HepG2 (cell line): ENCODE data around the gene PIGO. TPM values are rescaled to one million over a fixed set of nuclear protein-coding genes. Genes with fewer than 3 reads are reported as not detected.

Experiments
- ATF2 ChIP-seq: sonication (generic); formaldehyde crosslinking; IDR thresholded peaks from 2 replicates; pipeline ENCODE4 v1.4.0; 2020; ENCODE audit warnings: missing genetic modification reagents
- ATF7 ChIP-seq, 2 experiments: fragments of 450-650 bp in 1 of 2; sonication (generic) in 1 of 2; formaldehyde crosslinking in 1 of 2; IDR thresholded peaks; 2 replicates each; pipeline versions ENCODE4 v1.4.0 to v1.6.1; 2016 to 2020; ENCODE audit warnings: antibody characterized with exemption in 1 of 2, mild to moderate bottlenecking in 1 of 2, missing genetic modification reagents in 1 of 2
- BCL6 ChIP-seq: IDR thresholded peaks from 2 replicates; pipeline ENCODE4 v1.6.1; 2016; ENCODE audit warnings: missing genetic modification reagents, missing compliant biosample characterization
- HCFC1 ChIP-seq: fragments of 150-350 bp; IDR thresholded peaks from 2 replicates; pipeline ENCODE4 v1.6.1; 2014; ENCODE audit warnings: low read depth, low read length
- HMG20B ChIP-seq: conservative IDR thresholded peaks from 2 replicates; pipeline ENCODE4 v1.6.1; 2016; ENCODE audit warnings: missing genetic modification reagents, missing compliant biosample characterization
- HNF4G ChIP-seq, 2 experiments: sonication (generic) in 1 of 2; formaldehyde crosslinking in 1 of 2; IDR thresholded peaks; 2 replicates each; pipeline versions ENCODE4 v1.4.0 to v1.6.1; 2011 to 2020; ENCODE audit warnings: borderline replicate concordance in 2 of 2, low read depth in 2 of 2, mild to moderate bottlenecking in 2 of 2, low read length in 1 of 2, missing genetic modification reagents in 1 of 2, moderate library complexity in 1 of 2
- NR0B2 ChIP-seq: sonication (generic); formaldehyde crosslinking; IDR thresholded peaks from 2 replicates; pipeline ENCODE4 v1.4.0; 2020; ENCODE audit warnings: mild to moderate bottlenecking, missing genetic modification reagents
- PTBP1 ChIP-seq: fragments of 200-400 bp; formaldehyde crosslinking; IDR thresholded peaks from 2 replicates; pipeline ENCODE4 v1.6.1; 2018; ENCODE audit warnings: low read length, low read depth; ENCODE audit not compliant: poor library complexity, severe bottlenecking
- RBFOX2 ChIP-seq: fragments of 200-400 bp; formaldehyde crosslinking; IDR thresholded peaks from 2 replicates; pipeline ENCODE4 v1.6.1; 2017; ENCODE audit warnings: low read depth, mild to moderate bottlenecking, low read length
- RCOR2 ChIP-seq: IDR thresholded peaks from 2 replicates; pipeline ENCODE4 v1.6.1; 2016; ENCODE audit warnings: missing biosample characterization, missing genetic modification reagents
- RFX5 ChIP-seq: IDR thresholded peaks from 2 replicates; pipeline ENCODE4 v1.6.1; 2011; ENCODE audit warnings: low read depth, low read length, improper control_type of control experiment
- SALL1 ChIP-seq: sonication (generic); formaldehyde crosslinking; IDR thresholded peaks from 2 replicates; pipeline ENCODE4 v1.8.0; 2022; ENCODE audit warnings: mild to moderate bottlenecking, missing genetic modification reagents
- SATB2 ChIP-seq: sonication (generic); formaldehyde crosslinking; IDR thresholded peaks from 2 replicates; pipeline ENCODE4 v1.5.0; 2020; ENCODE audit warnings: missing genetic modification reagents
- SIN3A ChIP-seq: IDR thresholded peaks from 2 replicates; pipeline ENCODE4 v1.6.1; 2011; ENCODE audit warnings: low read depth, mild to moderate bottlenecking, control low read depth, low read length, borderline replicate concordance
- SMC3 ChIP-seq: IDR thresholded peaks from 2 replicates; pipeline ENCODE4 v1.6.1; 2011; ENCODE audit warnings: low read length, improper control_type of control experiment
- SPEN ChIP-seq: sonication (generic); formaldehyde crosslinking; IDR thresholded peaks from 2 replicates; pipeline ENCODE4 v1.5.1; 2020; ENCODE audit warnings: low read depth, mild to moderate bottlenecking, missing genetic modification reagents
- THAP7 ChIP-seq: sonication (generic); formaldehyde crosslinking; IDR thresholded peaks from 2 replicates; pipeline ENCODE4 v1.8.1; 2023; ENCODE audit warnings: mild to moderate bottlenecking, missing genetic modification reagents
- XBP1 ChIP-seq: sonication (generic); formaldehyde crosslinking; IDR thresholded peaks from 2 replicates; pipeline ENCODE4 v1.5.0; 2020; ENCODE audit warnings: missing genetic modification reagents
- ZNF232 ChIP-seq: sonication (generic); formaldehyde crosslinking; IDR thresholded peaks from 2 replicates; pipeline ENCODE4 v1.4.0; 2020; ENCODE audit warnings: missing genetic modification reagents, borderline replicate concordance
- ZNF335 ChIP-seq: sonication (generic); formaldehyde crosslinking; IDR thresholded peaks from 2 replicates; pipeline ENCODE4 v1.4.0; 2020; ENCODE audit warnings: missing genetic modification reagents
- ZNF432 ChIP-seq: sonication (generic); formaldehyde crosslinking; IDR thresholded peaks from 2 replicates; pipeline ENCODE4 v1.5.0; 2020; ENCODE audit warnings: missing genetic modification reagents, mild to moderate bottlenecking, borderline replicate concordance
- ZNF552 ChIP-seq: sonication (generic); formaldehyde crosslinking; IDR thresholded peaks from 2 replicates; pipeline ENCODE4 v1.9.0; 2022; ENCODE audit warnings: missing genetic modification reagents, mild to moderate bottlenecking, borderline replicate concordance
- ZNF556 ChIP-seq: sonication (generic); formaldehyde crosslinking; IDR thresholded peaks from 2 replicates; pipeline ENCODE4 v1.4.0; 2020; ENCODE audit warnings: mild to moderate bottlenecking, missing genetic modification reagents, borderline replicate concordance
- ZNF570 ChIP-seq: sonication (generic); formaldehyde crosslinking; IDR thresholded peaks from 2 replicates; pipeline ENCODE4 v1.4.0; 2020; ENCODE audit warnings: mild to moderate bottlenecking, missing genetic modification reagents, borderline replicate concordance
- ZNF615 ChIP-seq: sonication (generic); formaldehyde crosslinking; IDR thresholded peaks from 2 replicates; pipeline ENCODE4 v1.5.0; 2020; ENCODE audit warnings: mild to moderate bottlenecking, missing genetic modification reagents, borderline replicate concordance
- ZNF777 ChIP-seq: sonication (generic); formaldehyde crosslinking; IDR thresholded peaks from 2 replicates; pipeline ENCODE4 v1.4.0; 2020; ENCODE audit warnings: missing genetic modification reagents
- ZNF781 ChIP-seq: sonication (generic); formaldehyde crosslinking; IDR thresholded peaks from 2 replicates; pipeline ENCODE4 v1.5.1; 2020; ENCODE audit warnings: borderline replicate concordance, mild to moderate bottlenecking, missing genetic modification reagents; ENCODE audit errors: not compliant biosample characterization
- ZZZ3 ChIP-seq: sonication (generic); formaldehyde crosslinking; IDR thresholded peaks from 2 replicates; pipeline ENCODE4 v1.4.0; 2020; ENCODE audit warnings: missing genetic modification reagents, mild to moderate bottlenecking, borderline replicate concordance
- polyA plus RNA-seq, 8 experiments: library from polyadenylated mRNA; depleted of rRNA in 3 of 8; stranded (reverse) in 7 of 8; unstranded in 1 of 8; fragments of >200 nt; fragmentation: Illumina TruSeq in 4 of 8; extraction: Trizol in 4 of 8; gene quantifications; 2 replicates each; pipeline versions ENCODE4 v1.2.1 to v1.2.3, GENCODE V29; 2011 to 2016; ENCODE audit warnings: low read depth in 4 of 8, missing spikeins in 1 of 8, mixed read lengths in 1 of 8; ENCODE audit not compliant: insufficient read depth in 1 of 8
- total RNA-seq, 5 experiments: library from RNA; depleted of rRNA; stranded (reverse); fragments of >200 nt; fragmentation: Illumina TruSeq; extraction: Trizol; gene quantifications; 2 replicates each; pipeline ENCODE4 v1.2.3, GENCODE V29; 2016; ENCODE audit warnings: low read depth in 1 of 5

The PIGO gene
- total and polyA plus RNA-seq, 2 of the 13 experiments (the other 11 are each of a cell fraction or from before 2014, with no cell fraction given): 20.5 to 26.2 TPM

- TF ChIP-seq RCOR2 (CRISPR knock-in tag) (no peak), SPEN (CRISPR knock-in tag) (no peak), ZNF556 (no peak), ZNF615 (CRISPR knock-in tag) (no peak), ATF7 (IDR thresholded peaks at IDR 0.05) (no peak), ATF7 (CRISPR knock-in tag; IDR thresholded peaks at IDR 0.05) (no peak), ZNF781 (CRISPR knock-in tag) (no peak), SIN3A (no peak), ZNF570 (CRISPR knock-in tag) (no peak), ATF2 (CRISPR knock-in tag) (0 out of 2 replicates have a peak, but pooled peaks have one; percentile 13), SMC3 (no peak), ZNF777 (CRISPR knock-in tag) (peak; percentile 89), HNF4G (IDR thresholded peaks at IDR 0.05; ENCODE audit: borderline replicate concordance, low read depth, low read length) (peak; percentile 7; the same call in 1 of the 2 replicates), HNF4G (CRISPR knock-in tag; IDR thresholded peaks at IDR 0.05; ENCODE audit: borderline replicate concordance, low read depth) (no peak; the same call in 1 of the 2 replicates), NR0B2 (peak; percentile 45; the same call in 1 of the 2 replicates), RBFOX2 (peak; percentile 86), HCFC1 (no peak; the same call in 1 of the 2 replicates), THAP7 (CRISPR knock-in tag) (0 out of 2 replicates have a peak, but pooled peaks have one; percentile 42), RFX5 (peak; percentile 100), ZNF552 (CRISPR knock-in tag) (peak; percentile 65; the same call in 1 of the 2 replicates), ZNF335 (CRISPR knock-in tag) (no peak), XBP1 (CRISPR knock-in tag) (peak; percentile 93; the same call in 1 of the 2 replicates), HMG20B (CRISPR knock-in tag) (no peak; the same call in 1 of the 2 replicates), ZNF232 (CRISPR knock-in tag) (peak; percentile 67; the same call in 1 of the 2 replicates), PTBP1 (no peak), SATB2 (CRISPR knock-in tag) (no peak), SALL1 (peak; percentile 50; the same call in 1 of the 2 replicates), ZZZ3 (no peak), ZNF432 (CRISPR knock-in tag) (no peak), BCL6 (CRISPR knock-in tag) (0 out of 2 replicates have a peak, but pooled peaks have one; percentile 15)
Observed at GRCh38 chr9:35072461-35073278, 23.7 kb downstream of the PIGO start, which contains the start of gene VCP (continued).
